ENCODE data around the gene PRR5L. TPM values are rescaled to one million over a fixed set of nuclear protein-coding genes. Genes with fewer than 3 reads are reported as not detected.

The PRR5L gene, protein sequence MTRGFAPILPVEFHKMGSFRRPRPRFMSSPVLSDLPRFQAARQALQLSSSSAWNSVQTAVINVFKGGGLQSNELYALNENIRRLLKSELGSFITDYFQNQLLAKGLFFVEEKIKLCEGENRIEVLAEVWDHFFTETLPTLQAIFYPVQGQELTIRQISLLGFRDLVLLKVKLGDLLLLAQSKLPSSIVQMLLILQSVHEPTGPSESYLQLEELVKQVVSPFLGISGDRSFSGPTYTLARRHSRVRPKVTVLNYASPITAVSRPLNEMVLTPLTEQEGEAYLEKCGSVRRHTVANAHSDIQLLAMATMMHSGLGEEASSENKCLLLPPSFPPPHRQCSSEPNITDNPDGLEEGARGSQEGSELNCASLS
- 10 to 100 TPM in 1 of 10 donors, 1 to 10 TPM in 9; 6.1 to 11.3 (median 7.4) TPM for polyA plus RNA-seq (ENCODE audit: insufficient read length in 10 of 10)
- long read RNA-seq, donor 1 = 0 reads
- long read RNA-seq, donor 2 = 0 reads
- long read RNA-seq, donor 3 = 0 reads
- long read RNA-seq, donor 4 = 0 reads
- long read RNA-seq, donor 5 = 0 reads
- long read RNA-seq, donor 6 = 0 reads
- long read RNA-seq, donor 7 = 0 reads
- long read RNA-seq, donor 8 = 0 reads
- long read RNA-seq, donor 9 = 0 reads

DNA sequence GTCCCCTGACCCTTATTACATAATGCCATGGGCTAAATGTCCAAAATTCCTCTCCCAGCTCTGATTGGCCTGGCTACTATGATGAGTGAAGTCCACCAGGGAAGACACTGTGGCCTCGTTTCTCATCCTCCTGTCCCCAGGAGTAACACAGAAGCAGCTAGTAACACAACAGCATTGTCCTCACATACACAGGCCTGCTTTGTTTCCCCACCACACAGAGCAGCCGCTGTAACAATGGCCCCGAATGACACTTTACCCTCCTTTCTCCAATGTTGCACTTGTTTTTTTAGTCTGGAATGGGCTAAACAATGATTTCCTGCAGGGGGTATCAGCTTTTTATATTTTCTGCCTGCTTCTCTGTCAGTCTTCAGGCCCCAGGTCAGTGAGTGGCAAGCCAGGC lies at the start of gene PRR5L:
TSS of gene PRR5L (plus strand) at position 363 of the 400 bp plus-strand sequence. CDS start 104,834 bp downstream, outside the sequence.
- DNase-seq = no peak

DNA sequence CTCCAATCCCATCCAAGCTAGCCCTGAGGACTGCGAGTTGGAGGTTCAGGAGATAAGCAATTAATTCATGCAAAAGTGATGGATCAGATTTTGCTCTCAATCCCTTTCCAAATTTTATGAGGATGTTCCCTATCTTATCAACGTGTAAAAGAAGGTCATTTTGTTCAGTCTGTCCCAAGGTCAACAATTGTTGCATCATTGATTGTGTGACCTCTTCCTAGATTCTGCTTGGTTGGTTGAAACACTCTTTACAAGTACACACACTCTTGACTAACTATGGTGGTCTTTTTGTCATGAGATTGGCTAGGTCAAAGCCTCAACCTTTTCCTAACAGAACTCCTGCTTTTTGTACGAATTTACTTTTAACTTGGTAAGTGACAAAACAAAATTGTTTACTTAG lies 48.6 kb upstream of the PRR5L start:
- no peak for DNase-seq

DNA sequence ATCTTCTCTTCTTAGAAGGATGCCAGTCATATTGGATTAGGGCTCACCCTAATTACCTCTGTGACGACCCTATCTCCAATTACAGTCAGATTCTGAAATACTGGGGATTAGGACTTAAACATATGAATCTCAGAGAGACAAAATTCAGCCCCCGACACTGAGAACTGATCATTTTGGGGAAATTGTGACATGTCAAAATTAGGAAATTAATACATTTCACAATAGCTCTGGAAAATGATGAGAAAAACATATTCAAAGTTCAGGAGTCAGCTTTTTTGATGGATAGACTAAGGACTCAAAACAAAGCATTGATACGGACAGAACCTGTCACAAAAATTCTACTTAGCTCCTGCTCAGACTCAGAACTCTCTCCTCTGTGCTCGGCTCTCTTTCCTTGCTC lies 47.7 kb upstream of the PRR5L start:
- DNase-seq = no peak

DNA sequence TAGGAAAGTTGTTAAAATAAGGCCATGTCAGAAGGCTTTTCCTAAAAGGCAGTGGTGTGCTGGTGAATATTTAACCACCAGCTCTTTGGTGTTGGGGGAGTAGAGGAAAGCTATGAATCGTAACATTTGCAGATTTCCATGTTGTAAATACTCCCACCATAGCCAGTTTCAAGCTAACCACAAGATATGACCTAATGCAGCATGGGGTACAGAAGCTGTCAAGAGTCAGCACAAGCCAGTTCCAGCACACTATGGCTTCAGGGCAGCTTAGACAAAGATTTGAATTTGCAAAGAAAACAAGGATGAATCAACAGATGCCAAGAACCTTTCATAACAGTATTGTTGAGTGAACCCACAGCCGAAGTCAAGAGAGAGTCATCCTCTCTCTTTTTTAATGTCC lies 46.8 kb upstream of the PRR5L start:
- DNase-seq = no peak

DNA sequence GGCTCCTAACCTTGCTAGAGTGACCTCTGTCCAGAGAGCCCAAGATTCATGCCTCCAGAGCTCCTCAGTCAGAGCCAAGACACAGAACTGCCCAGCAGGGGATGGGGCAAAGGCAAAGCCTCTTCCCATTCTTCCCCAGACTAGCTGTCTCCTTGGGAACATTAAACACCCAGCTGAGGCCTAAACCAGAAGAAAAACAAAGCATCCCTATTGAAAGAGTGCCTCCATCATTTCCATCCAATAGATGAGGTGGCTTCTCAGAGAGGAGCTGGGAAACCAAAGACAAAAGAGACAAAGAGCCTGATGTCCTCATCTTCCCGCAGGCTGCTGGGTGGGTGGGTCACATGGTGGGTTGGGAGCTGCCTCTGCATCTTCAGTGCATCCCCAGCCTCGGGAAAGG lies 44.3 kb upstream of the PRR5L start:
- no peak for DNase-seq

DNA sequence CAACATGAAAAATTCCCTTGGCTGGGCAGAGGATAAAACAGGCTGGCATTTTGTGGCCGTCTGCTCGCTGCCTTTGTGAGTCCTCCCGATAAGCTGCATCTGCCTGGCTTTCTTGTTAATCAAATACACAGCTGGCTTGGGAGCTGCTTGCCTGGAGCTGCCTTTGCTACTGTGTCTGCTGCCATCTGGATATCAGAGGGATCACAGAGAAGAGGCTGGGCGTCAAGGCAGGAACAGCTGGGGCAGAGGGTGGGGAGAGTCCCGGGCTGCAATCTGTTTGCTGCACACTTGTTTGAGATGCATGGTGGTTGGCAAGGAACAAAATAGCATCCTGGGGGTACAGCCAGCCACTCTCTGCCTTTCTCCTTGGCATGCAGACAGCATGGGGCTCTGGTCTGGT lies 42.9 kb upstream of the PRR5L start:
- DNase-seq = peak in 2 of 3 donors; percentile 29 to 71

DNA sequence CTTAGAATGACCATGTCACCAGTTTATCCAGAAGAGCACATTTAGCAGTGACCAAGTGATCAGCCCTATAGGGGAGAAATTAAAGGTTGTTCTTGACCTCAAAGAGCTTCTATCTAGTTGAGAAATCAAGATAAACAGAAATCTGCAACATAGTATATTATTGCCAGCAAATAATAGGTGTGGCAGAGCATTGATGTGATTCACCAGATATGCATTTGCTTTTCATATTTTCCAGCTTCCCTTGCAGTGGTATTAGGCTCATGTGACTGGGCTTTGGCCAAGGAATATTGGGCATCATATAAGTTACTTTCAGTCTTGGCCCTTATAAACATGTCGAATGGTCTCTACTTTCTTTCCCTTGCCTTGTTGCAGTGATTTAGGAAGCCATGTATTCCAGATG lies 41.4 kb upstream of the PRR5L start:
- no peak for DNase-seq

DNA sequence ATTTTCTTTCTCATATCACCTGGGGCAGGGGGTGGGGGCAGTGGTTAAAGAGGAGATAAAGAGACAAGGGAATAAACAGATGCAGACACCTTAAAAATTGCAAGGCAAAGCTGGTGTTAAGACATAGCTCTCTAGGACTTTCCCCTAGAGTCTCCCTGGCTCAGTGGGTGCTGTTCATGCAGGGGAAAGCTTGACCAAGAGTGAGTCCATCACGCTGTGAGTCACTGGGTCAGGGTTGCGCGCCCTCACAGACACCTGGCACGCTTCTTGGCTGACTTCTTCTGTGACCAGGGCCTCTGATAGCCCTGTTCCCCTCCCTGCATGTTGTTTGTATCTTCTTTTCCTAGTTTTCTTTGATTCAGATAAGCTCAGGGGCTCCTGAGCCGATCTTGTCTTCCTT lies 38.7 kb upstream of the PRR5L start:
- no peak for DNase-seq

DNA sequence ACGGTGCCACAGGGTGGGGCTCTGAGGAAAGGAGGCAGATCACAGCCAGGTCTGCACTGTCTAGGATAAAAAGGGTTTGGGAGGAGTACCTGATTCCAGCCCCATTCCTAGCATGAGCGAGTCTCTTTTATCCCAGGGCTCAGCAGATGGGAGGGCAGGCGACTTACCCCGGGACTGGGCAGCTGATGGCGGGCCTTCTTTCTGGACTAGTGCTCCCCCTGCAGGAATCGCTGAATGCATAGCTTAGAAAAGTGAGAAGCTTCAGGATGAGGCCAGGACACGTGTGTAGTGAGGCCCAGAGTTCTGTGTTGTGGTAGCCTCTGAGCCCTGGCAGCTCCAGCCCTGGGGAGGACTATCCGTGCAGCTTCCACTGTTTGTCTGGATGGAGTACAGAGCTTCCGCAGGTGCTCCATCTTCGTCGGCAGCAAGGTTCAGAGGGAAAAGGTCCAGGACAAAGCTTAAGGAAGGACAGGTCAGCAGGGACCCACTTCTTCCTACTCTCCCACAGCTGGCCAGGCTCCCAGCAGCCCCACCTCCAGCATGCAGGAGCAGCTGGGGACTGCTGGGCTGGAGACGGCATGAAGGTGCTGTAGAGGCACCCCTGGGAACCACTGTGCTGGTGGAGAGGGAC lies 37.2 kb upstream of the PRR5L start:
- DNase-seq = peak in 2 of 3 donors; percentile 42 to 74

DNA sequence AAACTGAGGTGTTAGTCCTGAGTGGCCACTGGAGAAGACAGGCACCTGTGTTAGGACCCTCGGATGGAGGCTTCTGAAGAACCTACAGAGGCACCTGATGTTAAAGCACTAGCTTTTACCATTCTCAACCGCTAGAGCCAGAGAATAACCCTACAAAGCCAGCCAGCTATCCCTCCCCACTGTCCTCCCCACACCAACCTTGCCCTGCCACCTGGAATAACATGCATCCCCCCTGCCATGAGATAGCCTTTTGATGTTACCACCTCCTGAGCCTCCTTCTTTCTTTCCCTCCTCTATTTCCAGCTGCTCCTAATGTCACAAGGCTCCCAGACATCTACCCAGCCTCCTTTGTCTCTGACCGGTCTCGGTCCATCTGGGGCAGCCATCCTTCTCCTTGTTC lies 35.0 kb upstream of the PRR5L start:
- DNase-seq = no peak

DNA sequence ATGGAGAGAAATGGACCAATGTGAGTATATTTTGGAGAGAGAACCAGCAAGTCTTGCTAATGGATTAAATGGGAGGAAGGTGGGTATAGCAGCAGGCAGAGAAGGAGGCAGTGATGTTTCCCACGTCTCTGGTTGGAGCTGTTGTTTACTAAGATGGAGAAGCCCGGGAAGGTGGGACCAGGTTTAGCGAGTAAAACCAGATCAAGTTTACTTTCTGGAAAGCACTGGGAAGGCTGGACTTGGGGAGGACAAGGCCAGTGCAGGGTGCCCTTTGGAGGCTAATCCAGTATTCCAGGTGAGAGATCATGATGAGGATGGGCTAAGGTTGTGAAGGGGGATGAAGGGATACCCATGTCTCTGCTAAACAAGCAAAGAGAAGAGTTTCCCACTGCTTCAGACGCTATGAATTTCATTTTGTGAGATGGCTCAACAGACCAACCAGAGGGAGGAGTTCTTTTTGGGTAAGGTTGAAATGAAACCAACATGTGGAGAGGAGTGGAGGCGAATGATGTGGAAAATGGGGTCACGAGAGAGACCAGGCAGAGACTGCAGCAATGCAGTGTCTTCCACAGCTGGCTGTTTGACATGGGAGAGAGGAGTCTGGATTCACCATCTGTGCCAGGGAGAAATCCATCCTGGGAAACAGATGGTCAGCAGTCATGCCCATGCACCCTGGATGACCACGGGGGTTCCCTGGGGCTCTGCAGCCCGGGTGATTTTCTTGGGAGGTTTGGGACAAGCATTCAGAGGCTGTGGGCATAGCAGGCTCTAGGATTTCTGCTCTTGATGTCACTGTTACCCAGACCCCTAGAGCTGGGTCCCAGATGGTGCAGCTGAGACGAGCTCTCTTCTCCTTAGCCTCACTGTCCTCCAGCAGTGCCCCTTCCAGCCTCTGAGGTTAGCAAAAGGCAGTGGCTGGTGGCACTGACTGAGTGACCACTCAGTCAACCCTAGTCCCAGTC lies 31.8 kb upstream of the PRR5L start:
- no peak for DNase-seq

DNA sequence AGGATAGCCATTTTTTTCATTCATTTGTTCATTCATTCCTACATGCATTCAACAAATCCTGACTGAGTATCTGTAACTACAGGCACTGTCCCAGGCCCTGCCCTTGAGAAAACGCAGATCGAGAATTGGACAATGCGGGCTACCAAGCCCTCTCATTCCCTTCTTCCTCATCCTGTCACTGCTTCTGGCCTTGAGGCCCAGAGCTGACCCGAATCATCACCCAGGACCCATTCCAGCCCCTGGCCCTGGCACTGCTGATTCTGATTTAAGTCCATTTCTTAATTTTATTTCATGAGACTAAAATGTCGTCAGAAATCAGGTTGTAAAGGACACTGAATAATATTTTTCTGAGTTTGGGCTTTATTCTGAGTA lies 31.1 kb upstream of the PRR5L start:
- DNase-seq = no peak

DNA sequence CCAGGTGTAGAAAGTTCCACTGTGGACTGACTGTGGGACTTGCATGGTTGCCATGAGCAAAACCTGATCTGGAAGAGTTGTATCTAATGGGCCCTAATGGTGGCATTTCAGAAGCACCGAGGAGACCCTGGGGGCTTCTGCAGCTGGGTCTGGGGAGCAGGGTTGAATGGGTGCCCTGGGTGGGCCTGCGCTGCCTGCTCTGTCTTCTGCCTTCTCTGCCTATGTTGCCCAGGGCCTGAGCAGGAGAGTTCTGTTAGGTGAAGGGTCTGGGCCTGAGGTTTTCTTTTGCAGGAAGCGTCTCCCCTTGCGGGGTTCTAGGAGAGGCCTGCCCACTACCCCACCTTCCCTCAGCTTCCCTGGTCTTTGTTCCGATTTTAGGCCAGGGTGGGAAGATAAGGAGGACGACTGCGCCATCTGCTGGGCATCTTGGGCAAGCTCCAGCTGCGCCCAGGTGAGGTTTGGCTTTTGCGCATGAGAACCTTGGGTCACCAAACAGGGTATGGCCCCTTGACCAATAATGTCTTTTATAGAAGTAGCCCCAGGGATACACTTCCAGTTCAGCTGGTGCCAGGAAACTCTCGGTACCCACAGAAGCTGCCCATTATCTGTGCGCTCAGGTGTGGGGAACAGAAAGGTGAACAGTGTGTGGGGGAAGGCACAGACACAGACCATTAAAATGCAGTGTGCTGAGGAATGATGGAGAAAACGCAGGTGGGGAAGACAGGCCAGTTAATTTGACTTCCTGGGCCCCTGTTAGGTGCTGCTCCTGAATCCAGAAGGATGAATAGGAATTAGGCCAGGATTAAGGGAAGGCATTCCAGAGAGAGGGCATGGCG lies 30.1 kb upstream of the PRR5L start:
- peak in 2 of 3 donors; percentile 54 to 69 for DNase-seq

DNA sequence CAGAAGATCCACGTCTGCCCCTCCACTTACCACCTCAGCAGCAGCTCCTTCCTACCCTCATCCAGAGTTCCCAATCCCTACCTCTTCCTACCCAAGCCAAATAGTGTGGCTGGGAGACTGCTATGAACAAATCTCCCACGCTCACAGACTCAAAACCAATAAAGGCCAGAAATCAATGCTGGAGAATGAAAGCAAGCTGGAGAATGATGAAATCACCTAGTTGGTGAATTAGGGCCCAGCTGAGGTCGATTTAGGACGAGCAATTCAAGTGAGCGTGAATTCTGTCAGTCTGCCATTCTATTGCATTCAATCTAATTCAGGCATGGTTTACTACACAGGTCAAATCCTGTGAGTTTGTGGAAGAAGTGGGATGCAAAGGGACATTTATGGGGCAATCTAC lies 29.3 kb upstream of the PRR5L start:
- no peak for DNase-seq

DNA sequence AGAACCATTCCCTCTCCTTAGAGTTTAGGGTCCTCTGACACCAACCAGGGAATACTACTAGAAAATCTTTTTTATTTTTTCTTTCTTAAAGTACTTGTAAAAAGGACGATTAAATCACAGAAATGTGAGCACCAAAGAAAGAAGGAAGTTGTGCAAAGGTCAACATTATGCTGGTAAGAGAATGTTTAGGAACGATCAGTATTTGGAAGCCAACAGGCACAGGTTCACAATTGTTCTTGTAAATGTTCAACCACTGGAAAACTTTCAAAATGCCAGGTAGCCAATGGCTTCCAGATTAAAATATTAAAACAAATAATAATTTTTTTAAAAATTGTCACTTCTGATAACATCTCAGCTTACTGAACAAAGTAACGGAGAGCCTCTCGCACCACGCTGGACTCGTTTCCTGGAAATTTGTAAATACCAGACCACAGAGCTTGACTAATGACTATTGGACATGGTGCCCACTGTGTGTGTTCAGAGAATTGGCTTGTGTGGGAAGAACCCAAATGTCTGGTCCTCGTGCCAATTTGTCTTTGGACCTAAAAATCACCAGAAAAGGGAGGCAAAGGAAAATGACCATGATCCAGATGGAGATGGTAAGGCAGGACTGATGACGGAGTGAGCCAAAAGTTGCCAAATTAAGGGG lies 27.6 kb upstream of the PRR5L start:
- DNase-seq = peak in 1 of 3 donors; percentile 39

DNA sequence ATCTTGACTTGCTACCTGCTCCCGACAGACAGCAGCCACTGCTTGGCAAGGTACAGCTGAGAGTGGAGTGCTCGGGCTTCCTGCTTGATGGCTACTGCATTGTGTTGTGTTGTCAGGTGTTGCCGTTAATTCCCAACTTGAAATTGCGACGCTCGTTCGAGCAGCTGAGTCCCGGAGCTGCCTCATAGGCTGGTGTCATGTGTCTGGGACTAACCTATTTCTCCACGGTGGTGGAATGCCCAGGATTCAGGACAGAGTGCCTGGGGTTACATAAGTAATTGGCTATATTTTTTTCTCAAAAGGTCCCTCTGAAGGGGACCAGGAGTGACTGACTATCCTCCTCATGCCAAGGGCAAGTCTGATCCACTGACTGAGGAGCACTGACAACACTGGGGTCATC lies 25.4 kb upstream of the PRR5L start:
- DNase-seq = no peak

DNA sequence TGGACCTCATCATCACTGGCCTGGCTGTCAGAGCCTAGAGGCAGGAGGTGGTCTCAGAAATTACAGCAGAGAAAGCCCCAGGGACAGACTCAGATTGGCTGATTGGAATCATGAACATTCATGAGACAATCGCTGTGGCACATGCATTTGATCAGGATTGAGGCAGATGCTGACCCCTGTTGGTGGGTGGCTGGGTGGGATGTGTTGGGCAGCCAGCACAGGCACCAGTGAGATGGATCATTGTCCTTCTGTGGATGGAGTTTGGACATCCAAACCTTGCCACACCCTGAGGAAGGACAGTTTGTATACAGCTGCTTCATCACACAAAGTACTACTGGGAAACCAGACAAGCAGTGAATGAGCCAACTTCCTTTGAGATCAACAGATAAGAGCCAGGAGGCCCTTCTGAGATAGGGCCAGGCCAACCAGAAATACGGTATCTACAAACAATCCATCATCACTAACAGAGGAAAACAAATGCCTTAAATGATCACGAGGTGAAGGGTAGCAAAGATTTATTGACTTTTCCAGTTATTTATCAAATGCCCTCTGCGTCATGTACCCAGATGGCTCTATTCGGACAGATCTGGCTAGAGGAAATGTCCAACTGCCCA lies 24.2 kb upstream of the PRR5L start:
- DNase-seq = no peak

DNA sequence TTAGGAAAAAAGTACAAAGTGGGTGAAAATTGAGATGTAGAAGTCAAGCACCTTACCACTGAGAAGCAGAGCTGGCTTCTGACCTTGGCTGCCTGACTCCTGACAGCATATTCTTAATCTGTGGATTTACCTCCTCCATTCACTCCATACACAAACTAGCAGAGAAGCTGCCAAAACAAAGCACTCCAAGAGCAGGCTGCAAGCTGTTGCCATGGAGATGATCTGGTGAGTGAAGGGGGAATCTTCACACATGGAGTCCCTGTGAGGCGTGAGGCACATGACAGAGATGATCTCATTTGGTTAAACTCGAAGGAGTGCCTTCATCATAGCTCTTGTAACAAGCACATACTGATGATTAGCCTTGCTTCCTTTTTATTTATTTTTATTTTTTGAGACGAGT lies 23.0 kb upstream of the PRR5L start:
- no peak for DNase-seq

DNA sequence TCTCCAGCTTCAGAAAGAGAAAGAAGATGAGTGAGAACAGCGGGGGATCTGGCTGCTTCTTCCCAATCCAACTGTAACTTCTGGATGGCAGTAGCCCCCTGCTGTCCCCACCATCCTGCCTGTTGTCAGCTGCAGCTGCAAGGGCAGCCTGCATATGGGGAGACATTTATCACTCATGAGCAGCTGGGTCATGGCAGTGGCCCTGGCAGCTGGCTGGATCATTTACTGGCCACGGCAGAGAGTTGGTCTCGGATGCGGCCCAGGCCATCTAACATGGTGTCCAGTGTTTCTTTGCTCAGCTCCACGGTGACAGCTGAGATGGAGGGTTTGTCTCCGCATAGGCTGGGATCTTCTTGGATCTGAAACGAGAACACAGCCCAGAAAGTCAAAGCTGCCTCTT lies 21.7 kb upstream of the PRR5L start:
- peak in 2 of 3 donors; percentile 46 to 55 for DNase-seq

Data from muscle of back (tissue), 13 donors.